Measurements from ENCODE around the gene UNKL. TPM values are rescaled to one million over a fixed set of nuclear protein-coding genes. Genes with fewer than 3 reads are reported as not detected.
A peak's percentile ranks its signal among the peaks of the same experiment; 100 is the strongest.

The UNKL gene
- total RNA-seq, 1 donor from 2014 or later = 70.7 TPM

GRCh38 chr16:1350691-1351090, 63.8 kb downstream of the UNKL start:
- peak overlapping the region; percentile 80 for H3K4me3 Mint-ChIP-seq
- no peaks in the 10 kb centered on the region for H3K27me3 Mint-ChIP-seq
- ATAC-seq (ENCODE audit: low read depth) (no peak), DNase-seq (no peak)
- peaks cover 30% of the 10 kb centered on the region for H3K4me1 Mint-ChIP-seq
- POLR2A ChIA-PET = interaction anchor here (1.0 to 1.8 kb wide), 3 partner anchors 8 to 70 kb away, joined by 3 to 15 read pairs (median 6); partner anchors contain the start of gene UQCC4
- no peaks in the 10 kb centered on the region for H3K9me3 Mint-ChIP-seq
- intact Hi-C loops (cut with micrococcal nuclease) = loop anchor here (1.0 to 2.0 kb wide), 4 partner anchors 7 to 356 kb away; partner anchors contain the start of genes MAPK8IP3 and UQCC4
- no peak for TF ChIP-seq CTCF (IDR thresholded peaks at IDR 0.05)
- peaks cover 24% of the 10 kb centered on the region for H3K36me3 Mint-ChIP-seq (ENCODE audit: low read depth)
- peak overlapping the region; percentile 35 for H3K27ac Mint-ChIP-seq
- CTCF ChIA-PET = no interaction called here

GRCh38 chr16:1349951-1350350, 64.6 kb downstream of the UNKL start:
- Mint-ChIP-seq H3K4me3 (peak overlapping the region; percentile 35), H3K27me3 (no peaks in the 10 kb centered on the region), H3K36me3 (ENCODE audit: low read depth) (peaks cover 24% of the 10 kb centered on the region), H3K4me1 (peaks cover 27% of the 10 kb centered on the region), H3K27ac (no peak overlapping the region), H3K9me3 (no peaks in the 10 kb centered on the region)
- intact Hi-C loops (cut with micrococcal nuclease) = loop anchor here (2.0 kb wide), 1 partner anchor 71 kb away; the partner anchor contains the start of gene UQCC4
- DNase-seq (no peak), ATAC-seq (ENCODE audit: low read depth) (no peak)
- ChIA-PET POLR2A (no interaction called here), CTCF (no interaction called here)
- no peak for TF ChIP-seq CTCF (IDR thresholded peaks at IDR 0.05)

- Mint-ChIP-seq H3K4me1 (peaks cover 27% of the 10 kb centered on the region), H3K4me3 (no peak overlapping the region), H3K36me3 (ENCODE audit: low read depth) (peaks cover 24% of the 10 kb centered on the region), H3K9me3 (no peaks in the 10 kb centered on the region), H3K27ac (no peak overlapping the region), H3K27me3 (no peaks in the 10 kb centered on the region)
- intact Hi-C loops (cut with micrococcal nuclease) = no loop called here
- no peak for DNase-seq
- no peak for TF ChIP-seq CTCF (IDR thresholded peaks at IDR 0.05)
- ATAC-seq (ENCODE audit: low read depth) = no peak
- ChIA-PET POLR2A (no interaction called here), CTCF (no interaction called here)
Measured at GRCh38 chr16:1349351-1349750, 65.2 kb downstream of the UNKL start.

- no peak for TF ChIP-seq CTCF (IDR thresholded peaks at IDR 0.05)
- ChIA-PET POLR2A (no interaction called here), CTCF (interaction anchor here (0.8 kb wide), 1 partner anchor 15 kb away, joined by 3 read pairs; no protein-coding TSS in a partner anchor)
- Mint-ChIP-seq H3K4me3 (no peak overlapping the region), H3K36me3 (ENCODE audit: low read depth) (peaks cover 24% of the 10 kb centered on the region), H3K27ac (no peak overlapping the region), H3K27me3 (no peaks in the 10 kb centered on the region), H3K4me1 (peaks cover 29% of the 10 kb centered on the region), H3K9me3 (no peaks in the 10 kb centered on the region)
- intact Hi-C loops (cut with micrococcal nuclease) = no loop called here
- no peak for DNase-seq
- ATAC-seq (ENCODE audit: low read depth) = no peak
Measured at GRCh38 chr16:1348926-1349325, 65.6 kb downstream of the UNKL start.

- no peak for ATAC-seq (ENCODE audit: low read depth)
- no peaks in the 10 kb centered on the region for H3K9me3 Mint-ChIP-seq
- peaks cover 27% of the 10 kb centered on the region for H3K4me1 Mint-ChIP-seq
- DNase-seq = no peak
- no peak overlapping the region for H3K27ac Mint-ChIP-seq
- no peak overlapping the region for H3K4me3 Mint-ChIP-seq
- H3K27me3 Mint-ChIP-seq = no peaks in the 10 kb centered on the region
- no peak for TF ChIP-seq CTCF (IDR thresholded peaks at IDR 0.05)
- intact Hi-C loops (cut with micrococcal nuclease) = no loop called here
- ChIA-PET CTCF (interaction anchor here (0.8 kb wide), 1 partner anchor 15 kb away, joined by 3 read pairs; no protein-coding TSS in a partner anchor), POLR2A (no interaction called here)
- peaks cover 24% of the 10 kb centered on the region for H3K36me3 Mint-ChIP-seq (ENCODE audit: low read depth)
Measured at GRCh38 chr16:1348441-1348840, 66.1 kb downstream of the UNKL start.

Measured in activated B cell treated with CpG ODN at 0.5 μM for 24 hours (primary cell).